Stimulated activated CD4-positive, alpha-beta T cell treated with anti-CD3 and anti-CD28 coated beads, Interleukin-2, amount 100 ng/mL, for 4 hours (primary cell): ENCODE data around the gene GRID1.
A peak's percentile ranks its signal among the peaks of the same experiment; 100 is the strongest.
"Not testable (repeated sequence)": the region's sequence is repeated elsewhere in the genome, so short reads cannot be mapped to it uniquely, and the experiment has no call there.

Experiments
- DNase-seq: peaks from one replicate; pipeline ENCODE4 v3.0.0-alpha.2; 2020; ENCODE audit warnings: low read depth

Gene GRID1

DNA sequence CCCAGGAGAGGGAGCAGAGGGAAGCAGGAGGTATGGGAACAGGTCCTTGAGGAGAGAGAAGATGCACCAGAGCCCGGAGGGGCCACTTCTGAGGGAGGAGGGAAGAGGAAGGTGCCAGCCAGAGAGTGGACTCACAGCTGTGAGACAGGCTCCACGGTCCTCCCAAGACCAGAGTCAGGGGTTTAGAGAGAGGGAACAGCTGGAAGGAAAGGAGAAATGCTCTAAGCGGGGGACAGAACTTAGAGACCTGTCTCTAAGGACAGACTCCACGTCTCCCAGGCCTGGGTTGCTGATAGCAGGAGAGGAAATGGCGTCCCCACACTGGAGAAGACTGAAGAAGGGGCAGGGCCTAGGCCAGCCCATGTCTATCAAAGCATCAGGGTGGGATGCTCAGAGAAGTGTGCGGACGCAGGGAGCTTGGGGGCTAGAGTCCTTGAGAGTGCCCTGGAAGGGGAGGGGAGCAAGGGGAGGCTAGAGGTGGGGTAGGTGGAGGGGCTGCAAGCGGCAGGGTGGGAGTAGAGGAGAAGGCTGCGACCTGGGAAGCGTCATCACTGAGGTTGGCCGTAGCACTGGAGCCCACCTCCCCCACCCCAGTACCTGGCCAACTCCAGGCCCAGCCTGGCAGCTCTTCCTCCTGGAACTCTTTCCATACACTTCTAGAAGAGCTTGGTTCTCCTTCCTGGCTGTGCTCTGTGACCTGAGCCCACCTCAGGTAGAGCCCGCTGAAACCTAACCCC lies 25.6 kb upstream of the GRID1 start:
- DNase-seq = no peak

- DNase-seq = no peak
Measured at GRCh38 chr10:86391236-86391840, 24.7 kb upstream of the GRID1 start.

GRCh38 chr10:86390337-86391120 lies 23.9 kb upstream of the GRID1 start:
- DNase-seq = no peak

- DNase-seq = no peak
Measured at GRCh38 chr10:86389441-86390193, 23.0 kb upstream of the GRID1 start.

DNA sequence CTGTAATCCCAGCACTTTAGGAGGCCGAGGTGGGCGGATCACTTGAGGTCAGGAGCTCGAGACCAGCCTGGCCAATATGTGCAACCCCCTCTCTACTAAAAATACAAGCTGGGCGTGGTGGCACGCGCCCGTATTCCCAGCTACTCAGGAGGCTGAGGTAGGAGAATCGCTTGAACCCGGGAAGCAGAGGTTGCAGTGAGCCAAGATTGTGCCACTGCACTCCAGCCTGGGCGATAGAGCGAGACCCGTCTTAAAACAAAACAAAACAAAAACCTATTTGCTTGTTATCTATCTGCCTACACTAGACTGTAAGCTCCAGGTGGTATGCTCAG lies 22.5 kb upstream of the GRID1 start:
- not testable (repeated sequence) for DNase-seq

DNA sequence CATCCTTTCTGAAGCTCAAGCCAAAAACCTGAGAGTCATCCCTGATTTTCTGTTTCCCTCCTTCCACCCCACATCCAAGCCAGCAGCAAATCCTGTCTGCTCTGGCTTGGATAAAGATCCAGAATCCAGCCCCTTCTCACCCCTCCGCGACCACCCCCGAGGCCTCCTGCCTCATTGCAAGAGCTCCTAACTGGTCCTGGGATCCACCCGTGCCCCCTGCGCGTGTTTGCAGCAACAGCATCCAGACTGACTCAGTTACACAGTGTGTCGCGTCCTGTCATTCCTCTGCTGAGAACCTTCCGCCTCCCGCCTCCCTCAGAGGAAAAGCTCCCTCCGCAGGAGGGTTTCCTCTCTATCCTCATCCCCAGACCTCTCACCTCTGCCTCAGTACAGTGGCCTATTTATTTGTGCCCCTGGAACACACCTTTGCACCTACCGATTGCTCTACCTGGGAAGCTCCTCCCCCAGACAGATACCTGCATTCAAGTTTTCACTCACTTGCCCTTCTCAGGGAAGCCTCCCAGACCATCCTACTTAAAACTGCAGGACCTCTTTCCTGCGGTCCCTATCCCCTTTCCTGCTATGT lies 21.6 kb upstream of the GRID1 start:
- DNase-seq = no peak

DNA sequence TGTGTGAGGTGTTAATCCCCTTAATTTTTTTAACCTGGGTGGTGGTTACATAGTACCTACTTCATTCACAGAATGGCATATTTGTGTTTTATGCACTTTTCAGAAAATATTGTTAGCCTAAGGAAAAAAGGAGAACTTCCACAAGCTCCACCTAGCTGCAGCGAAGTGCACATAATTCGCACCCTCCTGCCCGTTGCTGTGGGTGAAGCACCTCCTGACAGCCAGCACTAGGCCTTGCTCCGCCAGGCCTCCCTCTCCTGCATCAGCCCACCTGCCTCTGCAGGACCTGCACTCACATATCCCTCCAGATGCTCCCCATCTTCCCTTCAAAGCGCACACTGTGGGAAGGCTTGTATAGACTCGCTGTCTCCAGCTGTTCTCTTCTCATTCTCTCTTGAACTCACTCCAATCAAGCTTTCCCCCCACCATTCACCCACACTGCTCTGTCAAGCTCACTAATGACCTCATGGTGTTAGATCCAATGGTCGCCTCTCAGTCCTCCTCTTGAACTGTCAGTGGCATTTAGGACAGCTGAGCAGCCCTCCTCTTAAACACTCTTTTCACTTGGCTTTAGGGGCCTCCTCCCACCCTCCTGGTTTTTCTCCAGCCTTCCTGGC lies 20.7 kb upstream of the GRID1 start:
- DNase-seq = no peak

DNA sequence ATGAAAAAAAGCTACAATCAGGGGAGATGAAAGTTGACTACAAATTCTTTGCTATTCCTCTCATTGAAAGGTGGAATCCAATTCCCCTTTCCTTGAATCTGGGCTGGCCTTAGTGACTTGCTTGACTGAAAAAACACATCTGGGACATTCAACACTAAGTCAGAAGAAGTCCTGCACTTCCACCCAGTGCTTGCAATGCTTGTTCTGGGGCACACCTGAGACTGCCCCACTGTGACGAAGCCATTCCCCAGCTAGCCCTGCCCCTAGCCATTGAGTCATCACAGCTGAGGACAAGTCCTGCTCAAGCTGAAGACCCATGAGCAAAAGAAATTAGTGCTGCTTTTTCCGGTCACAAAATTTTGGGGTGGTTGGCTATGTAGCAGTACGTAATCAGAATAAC lies 19.2 kb upstream of the GRID1 start:
- no peak for DNase-seq

DNA sequence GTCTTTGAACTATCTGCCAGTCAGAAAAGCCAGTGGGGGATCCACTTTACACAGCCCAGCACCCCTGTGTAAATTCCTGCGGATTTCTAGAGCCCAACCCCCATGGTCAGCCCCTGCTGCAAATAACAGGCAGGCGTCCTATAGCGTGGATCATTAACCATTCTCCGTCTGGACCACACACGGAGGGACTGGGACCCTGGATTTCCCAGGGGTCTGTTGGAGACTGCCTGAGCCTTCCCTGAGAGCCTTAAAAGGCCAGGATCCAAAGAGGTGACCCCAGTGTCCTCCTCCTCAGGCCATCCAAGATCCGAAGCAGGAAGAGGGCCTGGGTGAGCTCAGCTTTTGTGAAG lies 11.2 kb upstream of the GRID1 start:
- no peak for DNase-seq

DNA sequence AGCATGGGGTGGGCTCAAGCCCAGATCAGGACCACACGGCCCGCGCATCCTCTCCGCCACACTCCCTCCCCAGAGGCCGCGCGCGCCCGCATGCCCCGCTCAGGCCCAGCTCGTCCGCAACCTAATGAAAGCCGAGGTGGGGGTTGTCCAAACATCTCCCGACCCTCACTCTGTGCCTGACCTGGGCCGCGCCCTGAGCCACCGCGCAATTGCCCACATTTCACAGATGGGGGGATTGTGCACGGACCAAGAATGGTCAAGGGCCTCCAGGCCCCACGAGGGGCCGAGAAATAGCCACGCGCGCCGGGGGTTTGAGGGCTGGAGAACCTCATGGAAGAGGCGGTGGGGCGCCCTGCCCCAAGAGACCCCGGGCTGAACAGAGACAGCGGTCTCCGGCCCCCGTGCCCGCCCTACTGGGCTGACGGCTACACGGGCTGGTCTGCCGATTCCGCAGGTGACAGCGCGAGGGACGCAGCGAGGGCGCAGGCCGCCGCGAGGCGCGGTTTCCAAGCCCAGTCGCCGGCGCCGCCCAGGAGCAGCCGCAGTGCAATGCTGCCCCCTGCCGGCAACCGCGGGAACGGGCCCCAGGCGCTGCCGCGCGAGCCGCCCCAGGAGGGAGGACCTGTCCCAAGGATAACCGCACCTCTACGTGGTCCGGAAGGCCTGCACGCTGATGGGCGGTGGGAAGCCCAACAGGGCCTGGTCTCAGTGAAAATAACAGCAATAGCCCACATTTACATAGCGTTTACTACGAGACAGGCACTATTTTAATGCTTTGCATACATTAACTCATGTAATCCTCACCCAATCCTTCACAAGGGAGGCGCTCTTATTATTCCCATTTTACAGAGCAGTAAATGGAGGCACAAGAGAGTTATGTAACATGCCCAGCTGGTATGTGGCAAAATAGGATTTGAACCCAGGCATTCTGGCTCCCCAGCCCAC lies 10.5 kb upstream of the GRID1 start:
- DNase-seq = peak; percentile 65

- no peak for DNase-seq
Measured at GRCh38 chr10:86376403-86376802, 9.8 kb upstream of the GRID1 start.

DNA sequence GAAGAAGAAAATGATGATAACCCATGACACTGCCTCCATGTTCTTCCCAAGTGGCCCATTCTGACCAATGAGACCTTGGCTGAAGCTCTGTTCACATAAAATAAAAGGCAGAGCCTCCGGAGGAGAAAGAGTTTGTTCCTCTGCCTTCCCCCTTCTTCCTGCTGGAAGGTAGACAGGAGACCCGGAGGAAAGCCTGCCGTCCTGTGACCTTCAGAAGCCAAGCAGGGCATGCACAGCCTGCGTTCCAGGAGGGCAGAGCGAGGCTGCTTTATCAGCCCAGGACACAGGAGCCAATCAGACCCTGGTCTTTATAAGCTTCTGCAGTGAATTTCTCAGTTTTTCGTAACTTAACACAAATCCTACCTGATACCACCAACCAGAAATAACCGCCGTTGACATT lies 8.6 kb upstream of the GRID1 start:
- no peak for DNase-seq

- DNase-seq = no peak
Measured at GRCh38 chr10:86374664-86375063, 8.1 kb upstream of the GRID1 start.

DNA sequence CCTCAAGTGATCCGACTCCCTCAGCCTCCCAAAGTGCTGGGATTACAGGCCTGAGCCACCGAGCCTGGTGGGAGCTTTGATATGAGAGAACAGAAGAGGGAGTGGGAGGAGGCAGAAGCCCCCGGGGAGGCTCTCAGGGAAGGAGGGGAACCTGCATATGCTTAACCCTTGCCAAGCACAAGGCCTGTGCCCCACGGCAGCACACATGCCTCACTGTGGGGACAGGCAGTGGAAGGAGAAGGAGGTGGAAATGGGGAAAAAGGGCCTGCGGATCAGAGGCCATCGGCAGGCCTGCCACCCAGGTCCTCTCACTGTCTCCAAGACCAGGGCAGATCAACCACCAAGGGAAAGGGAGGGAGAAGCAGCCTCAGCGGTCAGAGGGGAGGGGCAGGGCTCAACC lies 7.2 kb upstream of the GRID1 start:
- no peak for DNase-seq

- DNase-seq = no peak
Measured at GRCh38 chr10:86373251-86373650, 6.7 kb upstream of the GRID1 start.

DNA sequence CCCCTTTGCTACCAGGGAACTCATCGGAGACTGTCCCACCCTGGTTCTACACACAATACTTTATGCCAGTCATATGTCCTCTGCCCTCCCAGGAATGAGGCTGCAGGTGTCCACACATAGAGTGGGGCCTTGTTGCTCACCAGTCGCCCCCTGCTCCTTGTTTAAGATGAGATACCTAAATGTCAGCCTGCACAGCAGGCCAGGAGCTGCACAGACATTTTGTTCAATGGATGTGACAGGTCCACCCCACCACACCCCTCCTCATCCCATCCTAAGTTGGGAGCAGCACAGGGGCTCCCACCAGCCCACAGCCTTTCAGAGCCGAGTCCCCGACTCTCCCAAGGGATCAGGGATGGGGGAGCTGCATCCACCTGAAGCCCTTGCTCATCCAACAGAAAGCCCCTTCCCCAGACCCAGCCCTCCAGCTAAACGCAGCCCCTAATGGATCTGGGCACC lies 6.2 kb upstream of the GRID1 start:
- DNase-seq = no peak

DNA sequence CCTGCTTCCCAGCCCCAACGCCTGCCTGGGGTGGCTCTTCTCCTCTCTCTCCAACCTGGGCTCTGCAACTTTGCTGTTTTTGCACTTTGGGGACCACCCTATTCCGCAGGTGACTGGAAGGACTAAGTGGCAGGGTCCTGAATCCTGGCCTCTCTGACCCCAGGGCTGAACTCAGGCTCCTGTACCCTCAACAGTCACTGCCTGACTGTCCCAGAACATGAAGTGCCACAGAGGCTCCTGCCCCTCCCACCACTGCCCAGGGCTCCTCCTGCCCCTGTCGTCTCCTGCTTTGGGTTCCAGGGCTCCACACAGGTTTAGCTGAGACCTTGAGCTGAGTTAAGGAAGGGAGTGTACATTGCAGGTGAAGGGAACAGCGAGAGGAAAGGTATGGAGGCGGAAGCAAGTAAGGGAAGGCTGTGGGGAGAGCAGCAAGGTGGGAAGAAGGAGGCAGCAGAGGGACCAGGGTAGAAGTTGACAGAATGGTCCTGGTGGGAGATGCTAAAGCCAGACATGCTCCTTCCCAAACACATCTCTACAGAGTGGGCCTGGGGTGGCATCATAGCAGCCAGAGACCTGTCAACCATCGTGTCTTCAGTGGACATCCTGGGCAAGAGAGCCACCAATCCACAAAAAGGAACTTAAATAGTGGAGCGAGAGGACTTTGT lies 5.7 kb upstream of the GRID1 start:
- no peak for DNase-seq

DNA sequence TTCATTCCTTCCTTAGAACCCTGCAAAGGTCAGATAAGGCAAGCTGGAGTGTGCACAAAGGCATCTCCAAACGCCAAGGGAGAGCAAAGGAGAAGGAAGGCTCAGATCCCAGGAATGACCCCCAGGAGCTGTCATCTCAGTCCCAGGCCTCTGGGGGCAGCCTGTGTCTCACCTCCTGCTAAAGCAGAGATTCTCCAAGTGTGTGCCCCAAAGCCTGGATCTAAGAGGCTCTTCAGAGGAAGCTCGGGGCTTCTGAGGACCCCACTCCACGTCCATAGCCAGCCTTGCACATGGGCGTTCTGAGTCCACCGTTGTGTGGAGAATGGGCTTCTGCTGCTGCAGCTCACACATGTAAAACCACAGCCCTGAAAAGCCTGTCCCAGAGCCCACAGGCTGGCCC lies 5.1 kb upstream of the GRID1 start:
- no peak for DNase-seq

DNA sequence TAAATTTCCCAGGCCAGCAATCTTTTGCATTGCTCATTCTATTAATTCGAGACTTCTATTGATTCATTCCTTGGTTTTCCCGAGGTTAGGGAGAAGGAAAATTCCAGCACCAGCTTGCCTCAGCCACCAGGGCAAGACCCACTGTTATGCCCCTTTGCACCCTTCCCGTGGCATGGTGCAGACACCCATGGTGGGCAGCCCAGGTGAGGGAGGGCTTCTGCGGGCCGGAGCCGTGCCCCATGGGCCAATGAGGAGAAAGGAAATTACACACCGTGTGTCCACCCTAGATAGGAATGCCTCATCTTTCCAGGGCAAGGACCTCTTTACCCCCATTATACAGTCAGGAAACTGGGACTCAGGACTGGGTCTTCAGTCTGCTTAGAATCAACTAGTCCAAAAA lies 4.5 kb upstream of the GRID1 start:
- no peak for DNase-seq

GRCh38 chr10:86370006-86370585 lies 3.5 kb upstream of the GRID1 start:
- DNase-seq = no peak
